Mesenchymal stem cell (in vitro differentiated cells and primary cell): Measurements from ENCODE around the gene FAM90A1.
"Not testable (repeated sequence)": the region's sequence is repeated elsewhere in the genome, so short reads cannot be mapped to it uniquely, and the experiment has no call there.

Source experiments
- DNase-seq: peaks from one replicate; pipeline ENCODE4 v3.0.0-alpha.2; 2013
- H2AFZ ChIP-seq: one replicate; pipeline ENCODE4 v1.6.1; 2013; ENCODE audit warnings: low read depth, mild to moderate bottlenecking, control low read depth, inconsistent platforms, low read length, moderate library complexity
- H2AK5ac ChIP-seq: 2 replicates; pipeline ENCODE4 v1.6.1; 2013; ENCODE audit warnings: low read length, moderate library complexity, mild to moderate bottlenecking, inconsistent platforms; ENCODE audit not compliant: severe bottlenecking
- H2BK120ac ChIP-seq: one replicate; pipeline ENCODE4 v1.6.1; 2013; ENCODE audit warnings: low read depth, mild to moderate bottlenecking, inconsistent platforms, low read length, moderate library complexity
- H2BK12ac ChIP-seq, 2 experiments: one replicate each; pipeline ENCODE4 v1.6.1; 2013; ENCODE audit warnings: inconsistent platforms in 2 of 2, low read length in 2 of 2, mild to moderate bottlenecking in 2 of 2, moderate library complexity in 2 of 2, control low read depth in 1 of 2
- H2BK15ac ChIP-seq: one replicate; pipeline ENCODE4 v1.6.1; 2013; ENCODE audit warnings: mild to moderate bottlenecking, low read depth, inconsistent platforms; ENCODE audit not compliant: poor library complexity, severe bottlenecking
- H2BK5ac ChIP-seq: 2 replicates; pipeline ENCODE4 v1.6.1; 2013; ENCODE audit warnings: low read depth, mild to moderate bottlenecking, low read length, control low read depth, inconsistent platforms; ENCODE audit not compliant: poor library complexity, severe bottlenecking
- H3K14ac ChIP-seq, 2 experiments: one replicate each; pipeline ENCODE4 v1.6.1; 2013; ENCODE audit warnings: inconsistent platforms in 2 of 2, low read length in 2 of 2, control low read depth in 1 of 2, mild to moderate bottlenecking in 1 of 2, moderate library complexity in 1 of 2
- H3K18ac ChIP-seq, 2 experiments: one replicate each; pipeline ENCODE4 v1.6.1; 2013; ENCODE audit warnings: inconsistent platforms in 2 of 2, low read length in 2 of 2, control low read depth in 1 of 2, low read depth in 1 of 2, mild to moderate bottlenecking in 1 of 2
- H3K23ac ChIP-seq, 2 experiments: one replicate each; pipeline ENCODE4 v1.6.1; 2013; ENCODE audit warnings: inconsistent platforms in 2 of 2, low read length in 2 of 2, mild to moderate bottlenecking in 2 of 2, moderate library complexity in 2 of 2, control low read depth in 1 of 2
- H3K27ac ChIP-seq: 2 replicates; pipeline ENCODE4 v1.5.1; 2013; ENCODE audit warnings: mild to moderate bottlenecking, moderate library complexity, low read length, control low read depth, inconsistent platforms; ENCODE audit not compliant: poor library complexity, severe bottlenecking
- H3K27me3 ChIP-seq, 2 experiments: 2 replicates each; pipeline versions ENCODE4 v1.6.1 to v1.7.0; 2013; ENCODE audit warnings: low read length in 2 of 2, mild to moderate bottlenecking in 2 of 2, moderate library complexity in 2 of 2, control low read depth in 1 of 2, inconsistent platforms in 1 of 2; ENCODE audit not compliant: control insufficient read depth in 1 of 2, insufficient read depth in 1 of 2
- H3K36me3 ChIP-seq, 2 experiments: 2 replicates each; pipeline versions ENCODE4 v1.6.1 to v1.7.0; 2013; ENCODE audit warnings: low read length in 2 of 2, control low read depth in 1 of 2, inconsistent platforms in 1 of 2, low read depth in 1 of 2, mild to moderate bottlenecking in 1 of 2; ENCODE audit not compliant: insufficient read depth in 2 of 2, control insufficient read depth in 1 of 2
- H3K4ac ChIP-seq, 2 experiments: one replicate each; pipeline ENCODE4 v1.6.1; 2013; ENCODE audit warnings: inconsistent platforms in 2 of 2, low read length in 2 of 2, mild to moderate bottlenecking in 2 of 2, moderate library complexity in 2 of 2, control low read depth in 1 of 2, low read depth in 1 of 2
- H3K4me1 ChIP-seq: 2 replicates; pipeline ENCODE4 v1.6.1; 2013; ENCODE audit warnings: low read depth, low read length, control low read depth; ENCODE audit not compliant: control insufficient read depth, insufficient read depth
- H3K4me2 ChIP-seq: 2 replicates; pipeline ENCODE4 v1.6.1; 2013; ENCODE audit warnings: low read length, mild to moderate bottlenecking, inconsistent platforms; ENCODE audit not compliant: poor library complexity, severe bottlenecking
- H3K4me3 ChIP-seq, 2 experiments: 2 replicates each; pipeline versions ENCODE4 v1.5.1 to v1.7.0; 2013; ENCODE audit warnings: low read length in 2 of 2, mild to moderate bottlenecking in 2 of 2, control low read depth in 1 of 2, low read depth in 1 of 2; ENCODE audit not compliant: insufficient read depth in 1 of 2
- H3K79me1 ChIP-seq: replicated peaks from 2 replicates; pipeline ENCODE4 v1.6.1; 2013; ENCODE audit warnings: mild to moderate bottlenecking, control low read depth, low read length, inconsistent platforms; ENCODE audit not compliant: poor library complexity, severe bottlenecking
- H3K9ac ChIP-seq: 2 replicates; pipeline ENCODE4 v1.7.0; 2013; ENCODE audit warnings: mild to moderate bottlenecking, low read length, moderate library complexity
- H3K9me3 ChIP-seq: 2 replicates; pipeline ENCODE4 v1.7.0; 2013; ENCODE audit warnings: mild to moderate bottlenecking, low read length; ENCODE audit not compliant: control insufficient read depth
- H4K8ac ChIP-seq: one replicate; pipeline ENCODE4 v1.6.1; 2013; ENCODE audit warnings: inconsistent platforms, mild to moderate bottlenecking, low read length, moderate library complexity
- H4K91ac ChIP-seq: one replicate; pipeline ENCODE4 v1.6.1; 2013; ENCODE audit warnings: mild to moderate bottlenecking, low read length, inconsistent platforms
- WGBS: methylation state at CpG from one replicate; pipeline ENCODE4 v1.1.7; 2013; ENCODE audit warnings: mixed read lengths; 5-methylcytosine and 5-hydroxymethylcytosine counted together

FAM90A1 gene

DNA sequence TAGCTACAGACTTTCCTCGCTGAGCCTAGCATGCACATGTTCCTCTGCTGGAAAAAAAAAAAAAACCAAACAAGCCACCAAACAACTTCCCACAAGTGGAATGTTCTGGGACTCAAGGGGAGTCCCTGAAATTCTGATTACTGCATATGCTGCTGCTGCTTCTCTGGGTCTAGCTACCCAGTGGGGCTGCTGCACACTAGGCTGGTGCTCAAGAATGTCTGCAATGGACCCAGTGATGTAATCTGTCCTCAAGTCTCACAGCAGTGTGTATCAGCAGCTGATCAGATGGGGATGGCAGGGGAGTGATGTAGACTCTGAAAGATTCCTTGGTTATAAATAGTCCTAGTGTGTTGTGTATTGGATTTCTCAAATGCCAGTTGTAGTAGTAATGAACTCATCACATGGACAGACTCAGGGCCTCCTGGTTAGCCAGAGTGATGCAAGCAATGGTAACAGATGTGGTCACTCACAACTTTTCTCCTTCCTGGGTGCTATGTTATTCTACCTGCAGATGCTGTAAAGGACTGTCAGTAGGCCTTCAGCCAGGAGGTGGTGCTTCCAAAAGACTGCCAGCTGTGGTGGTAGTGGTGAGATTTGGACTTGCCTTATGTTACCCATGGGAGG is 29.6 kb downstream of the FAM90A1 start:
- H4K91ac ChIP-seq: not testable (repeated sequence)

GRCh38 chr12:8188088-8188487 is 39.3 kb downstream of the FAM90A1 start:
- H3K79me1 ChIP-seq, H3K4me1 ChIP-seq, H2AFZ ChIP-seq, DNase-seq, H2AK5ac ChIP-seq, H3K18ac ChIP-seq, H2BK120ac ChIP-seq, H4K91ac ChIP-seq, H3K9me3 ChIP-seq, H4K8ac ChIP-seq, H2BK15ac ChIP-seq, H3K14ac ChIP-seq, H3K4me3 ChIP-seq, H3K27me3 ChIP-seq, H3K23ac ChIP-seq, H3K4me2 ChIP-seq, H3K27ac ChIP-seq, H3K36me3 ChIP-seq, H2BK5ac ChIP-seq, H2BK12ac ChIP-seq, H3K4ac ChIP-seq, H3K9ac ChIP-seq: not testable (repeated sequence)
- WGBS: 78% methylated on average over 2 of the region's 2 CpGs

More for the DNA sequence above, 29.6 kb downstream of the FAM90A1 start:
- not testable (repeated sequence) for H2AFZ ChIP-seq, H3K9me3 ChIP-seq, H3K14ac ChIP-seq, H4K8ac ChIP-seq, H3K27ac ChIP-seq, H3K4ac ChIP-seq, H2BK120ac ChIP-seq, H3K36me3 ChIP-seq, H2AK5ac ChIP-seq, H3K27me3 ChIP-seq, H3K4me3 ChIP-seq, H3K9ac ChIP-seq, H3K23ac ChIP-seq, H2BK5ac ChIP-seq, H3K4me1 ChIP-seq, H2BK15ac ChIP-seq, H3K4me2 ChIP-seq, H2BK12ac ChIP-seq, H3K79me1 ChIP-seq, H3K18ac ChIP-seq
- peak; percentile 78 for DNase-seq
- WGBS: 85% methylated on average over 1 of the region's 1 CpG

- not testable (repeated sequence) for H3K4me2 ChIP-seq, H3K27ac ChIP-seq, H2BK15ac ChIP-seq, H3K4ac ChIP-seq, H2BK5ac ChIP-seq, H3K9me3 ChIP-seq, H4K91ac ChIP-seq, H2AFZ ChIP-seq, H3K36me3 ChIP-seq, H2AK5ac ChIP-seq, H2BK120ac ChIP-seq, H4K8ac ChIP-seq, H3K9ac ChIP-seq, H3K4me1 ChIP-seq, H3K79me1 ChIP-seq, H2BK12ac ChIP-seq, H3K18ac ChIP-seq, H3K23ac ChIP-seq, DNase-seq, H3K4me3 ChIP-seq, H3K14ac ChIP-seq, H3K27me3 ChIP-seq
- WGBS: 98% methylated on average over 7 of the region's 28 CpGs
These were observed 43.2 kb downstream of the FAM90A1 start for GRCh38 chr12:8184206-8184605.

- not testable (repeated sequence) for H3K4me2 ChIP-seq, H3K18ac ChIP-seq, H3K23ac ChIP-seq, H3K14ac ChIP-seq, H3K9me3 ChIP-seq, H3K9ac ChIP-seq, DNase-seq, H2BK15ac ChIP-seq, H3K4me1 ChIP-seq, H3K36me3 ChIP-seq, H4K8ac ChIP-seq, H2BK5ac ChIP-seq, H3K27me3 ChIP-seq, H2AK5ac ChIP-seq, H3K4ac ChIP-seq, H3K27ac ChIP-seq, H4K91ac ChIP-seq, H2BK12ac ChIP-seq, H2AFZ ChIP-seq, H3K4me3 ChIP-seq, H3K79me1 ChIP-seq, H2BK120ac ChIP-seq
- WGBS: 95% methylated on average over 14 of the region's 23 CpGs
These were observed 44.1 kb downstream of the FAM90A1 start for GRCh38 chr12:8183346-8183745.
